HK-2 (cell line): ENCODE results near the gene SPTBN1.

Experiments
- DNase-seq: peaks from one replicate; pipeline ENCODE4 v3.0.0-alpha.2; 2018; ENCODE audit not compliant: unreplicated experiment

Gene SPTBN1

DNA sequence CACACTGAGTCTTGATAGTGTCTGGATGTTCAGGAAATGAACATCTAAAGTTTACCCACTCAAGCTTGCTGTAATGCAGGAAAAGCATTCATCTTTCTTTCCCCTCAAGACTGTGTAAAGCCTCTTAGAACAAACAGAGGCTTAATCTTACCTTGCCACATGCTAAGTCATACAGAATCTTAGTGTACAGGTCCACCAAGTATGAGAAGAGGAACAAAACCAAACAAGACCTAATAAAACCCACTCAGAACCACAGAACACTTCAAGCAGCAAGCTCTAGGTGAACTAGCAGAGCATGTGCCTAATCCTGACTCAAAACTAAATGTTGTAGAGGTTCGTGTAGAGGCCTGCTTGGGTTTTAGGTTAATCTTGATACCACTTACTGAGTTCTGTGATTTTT lies 97.6 kb downstream of the SPTBN1 start:
- no peak for DNase-seq

DNA sequence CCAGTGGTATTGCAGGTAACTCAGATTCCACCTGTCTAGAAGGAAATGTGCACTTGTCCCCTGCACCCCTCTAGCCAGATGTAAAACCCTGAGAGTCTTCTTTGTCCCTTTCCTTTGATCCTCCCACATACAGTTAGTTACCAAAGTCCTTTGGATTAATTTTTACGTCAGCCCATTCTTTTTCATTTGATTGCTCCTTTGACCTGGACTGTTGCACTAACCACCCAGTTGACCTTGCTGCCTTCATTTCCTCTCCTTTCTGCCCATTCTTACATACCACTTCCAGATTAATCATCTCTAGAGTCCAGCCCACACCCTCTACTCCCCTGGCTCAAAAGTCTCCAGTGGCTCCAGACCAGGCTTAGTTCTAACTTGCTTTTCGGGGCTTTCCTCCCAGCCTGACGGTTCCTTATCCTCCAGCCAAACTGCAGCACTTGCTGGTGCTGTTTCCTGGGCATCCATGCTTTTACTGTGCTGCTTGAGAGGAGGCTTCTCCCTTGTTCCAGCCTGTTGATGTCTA lies 99.3 kb downstream of the SPTBN1 start:
- DNase-seq, result peak; percentile 44

- DNase-seq, result peak; percentile 30
Observed at GRCh38 chr2:54556621-54557121, 100.5 kb downstream of the SPTBN1 start.

DNA sequence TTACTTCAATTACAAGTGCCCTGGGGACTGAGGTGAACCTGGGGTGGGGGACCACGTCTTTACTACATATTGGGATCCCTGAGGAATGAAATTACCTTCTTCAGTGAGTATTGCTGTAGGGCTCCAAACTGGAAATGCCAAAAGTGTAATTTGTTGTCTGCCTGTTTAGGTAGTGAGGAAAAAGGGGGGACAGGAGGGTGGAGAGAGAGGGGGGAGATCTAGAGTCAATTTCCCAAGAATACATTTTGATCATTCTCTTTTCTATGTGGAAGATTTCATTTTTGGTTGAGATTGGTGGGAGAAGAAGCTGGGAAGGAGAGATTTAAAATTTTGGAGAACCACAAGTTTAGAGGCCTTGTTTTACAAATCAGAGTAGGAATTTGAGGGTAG lies 101.1 kb downstream of the SPTBN1 start:
- DNase-seq, result no peak

DNA sequence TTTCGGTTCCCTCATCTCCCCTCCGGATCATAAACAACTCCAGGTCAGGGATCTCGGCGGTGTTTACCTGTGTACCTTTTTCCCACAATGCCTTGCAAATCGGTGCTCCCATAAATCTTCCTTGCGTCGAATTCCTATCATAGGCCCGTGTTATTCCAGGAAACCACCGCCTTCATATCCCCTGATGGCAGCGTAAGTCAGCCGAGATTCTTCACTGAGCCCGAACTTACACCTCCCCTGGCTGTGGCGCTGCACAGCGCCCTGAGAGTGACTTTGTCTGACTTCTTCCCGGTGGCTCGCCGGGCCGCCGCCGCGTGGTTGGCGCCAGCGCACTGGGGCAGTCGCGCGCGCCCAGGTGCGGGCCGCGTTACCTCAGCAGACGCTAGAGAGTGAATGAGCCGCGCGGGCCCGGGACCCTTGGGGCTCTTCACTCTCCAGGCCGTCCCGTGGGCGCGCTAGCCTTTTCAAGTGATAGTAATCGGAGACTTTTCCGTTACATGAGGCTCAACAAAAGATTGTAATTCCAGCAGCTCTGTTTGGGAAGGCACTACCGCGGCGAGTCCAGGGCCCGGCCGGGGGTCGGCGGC lies 101.6 kb downstream of the SPTBN1 start:
- DNase-seq, result peak; percentile 74

GRCh38 chr2:54558188-54559005 lies 102.3 kb downstream of the SPTBN1 start:
- peak; percentile 79 for DNase-seq

GRCh38 chr2:54559006-54559445 lies 102.9 kb downstream of the SPTBN1 start:
- DNase-seq, result no peak

GRCh38 chr2:54559593-54560145 lies 103.5 kb downstream of the SPTBN1 start:
- DNase-seq, result peak; percentile 58

DNA sequence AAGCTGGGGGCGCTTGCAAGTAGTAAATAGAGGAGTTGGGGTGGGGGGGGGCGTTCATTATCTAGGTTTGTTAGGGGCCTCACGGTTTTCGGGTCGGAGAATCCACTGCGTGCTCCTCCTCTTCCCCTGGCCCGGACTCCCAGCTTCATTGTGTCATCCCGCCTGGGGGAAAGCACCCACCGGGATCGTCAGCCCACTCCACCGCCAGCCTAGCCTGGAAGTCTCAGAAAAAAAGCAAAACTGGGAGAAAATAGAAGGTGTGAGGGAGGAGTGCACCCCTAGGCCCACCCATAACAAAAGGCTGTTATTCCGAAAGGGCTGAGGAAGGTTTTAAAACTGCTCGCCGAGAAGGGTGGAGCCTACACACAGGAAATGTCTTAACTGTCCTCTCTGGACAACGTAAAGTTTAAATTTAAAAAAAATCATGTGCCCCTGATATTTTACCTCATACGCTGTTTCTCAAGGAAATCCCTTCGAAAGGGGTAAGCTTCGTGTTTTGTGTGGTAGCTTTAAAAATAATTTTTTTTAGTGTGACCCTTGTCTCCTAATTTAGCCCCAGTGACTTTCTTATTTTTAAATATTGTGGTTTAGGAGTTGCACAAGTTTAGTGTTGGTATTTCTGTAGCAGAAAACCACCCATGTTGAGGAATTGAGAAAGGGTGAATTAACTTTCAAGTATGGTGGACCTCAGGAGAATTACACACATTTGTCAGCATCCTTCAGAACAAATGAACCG lies 104.2 kb downstream of the SPTBN1 start:
- no peak for DNase-seq

- DNase-seq, result no peak
Observed at GRCh38 chr2:54561010-54561409, 104.9 kb downstream of the SPTBN1 start.

GRCh38 chr2:54564439-54564838 lies 108.3 kb downstream of the SPTBN1 start:
- no peak for DNase-seq

DNA sequence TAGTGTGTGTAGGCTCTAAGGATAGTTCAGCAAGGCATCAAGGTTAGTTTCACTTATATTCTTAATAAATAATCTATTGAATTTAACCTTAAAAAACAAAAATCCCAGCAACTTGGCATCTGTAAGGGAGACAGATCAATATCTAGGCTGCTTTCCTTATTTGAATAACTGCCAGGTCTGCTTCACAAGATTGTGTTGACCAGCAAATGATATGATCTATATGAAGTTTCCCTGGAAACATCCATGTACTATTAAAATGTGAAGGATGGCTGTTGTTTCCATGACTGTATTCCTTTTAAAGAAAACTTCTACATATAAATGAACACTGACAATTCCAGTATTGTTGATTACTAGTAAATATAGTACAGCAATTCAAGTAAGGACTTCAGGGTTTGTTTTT lies 109.4 kb downstream of the SPTBN1 start:
- DNase-seq, result no peak

GRCh38 chr2:54566896-54567295 lies 110.8 kb downstream of the SPTBN1 start:
- DNase-seq, result no peak

- DNase-seq, result no peak
Observed at GRCh38 chr2:54568876-54569321, 112.8 kb downstream of the SPTBN1 start.

- DNase-seq, result no peak
Observed at GRCh38 chr2:54569745-54570301, 113.7 kb downstream of the SPTBN1 start.

DNA sequence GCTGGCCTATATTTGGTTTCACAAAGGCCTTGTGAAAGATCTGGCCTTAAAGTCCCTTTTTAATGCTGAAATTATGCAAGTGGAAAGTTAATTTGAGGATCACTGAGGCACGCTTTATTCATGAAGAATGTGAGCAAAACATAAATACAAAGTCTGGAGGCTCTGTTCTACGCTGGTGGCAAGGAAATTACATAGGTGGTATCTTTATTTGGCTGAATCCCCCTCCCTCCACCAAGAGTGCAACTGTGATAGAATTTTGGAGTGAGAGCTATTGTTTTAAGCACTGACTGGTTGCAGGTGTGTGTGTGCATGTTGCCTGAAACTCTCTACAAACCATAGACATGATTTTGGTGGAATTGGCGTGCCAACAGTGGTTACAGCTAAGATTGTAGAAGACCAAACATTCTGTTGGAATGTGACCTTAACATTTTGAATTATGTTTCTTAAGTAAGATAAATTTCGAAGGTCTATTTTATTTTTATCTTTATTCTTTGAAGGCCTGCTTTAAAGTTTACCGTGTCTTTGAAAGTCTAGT lies 114.3 kb downstream of the SPTBN1 start:
- no peak for DNase-seq

GRCh38 chr2:54570925-54571694 lies 115.0 kb downstream of the SPTBN1 start:
- peak; percentile 76 for DNase-seq

GRCh38 chr2:54572262-54572635 lies 116.1 kb downstream of the SPTBN1 start:
- no peak for DNase-seq

GRCh38 chr2:54572636-54573536 lies 116.8 kb downstream of the SPTBN1 start:
- no peak for DNase-seq

DNA sequence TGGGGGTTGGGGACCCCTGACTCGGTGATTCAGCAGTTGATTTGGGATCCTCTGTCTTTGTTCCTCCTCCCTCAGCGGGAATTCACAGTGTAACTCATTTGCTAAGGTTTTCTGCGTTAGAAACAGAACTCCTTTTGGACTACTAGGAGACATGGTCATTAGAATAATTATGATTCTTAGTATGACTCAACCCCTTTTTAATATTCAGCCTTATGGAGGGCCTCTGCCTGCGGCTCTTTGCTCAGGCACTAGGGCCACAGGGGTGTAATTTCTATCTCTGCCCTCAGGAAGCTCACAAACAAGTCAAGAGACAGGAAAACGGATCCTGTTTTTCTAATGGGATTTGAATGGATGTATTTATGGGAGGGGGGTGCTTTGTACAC lies 117.4 kb downstream of the SPTBN1 start:
- DNase-seq, result no peak
